Activated CD4-positive, alpha-beta T cell treated with anti-CD3 and anti-CD28 coated beads, Interleukin-2, amount 50 U/mL, for 16 hours (primary cell): ENCODE results near the gene RTN4R.
A peak's percentile ranks its signal among the peaks of the same experiment; 100 is the strongest.
"Not testable (repeated sequence)": the region's sequence is repeated elsewhere in the genome, so short reads cannot be mapped to it uniquely, and the experiment has no call there.

Experiments used
- DNase-seq: peaks from one replicate; pipeline ENCODE4 v3.0.0-alpha.2; 2020

Gene RTN4R

GRCh38 chr22:20286784-20287423 is 18.8 kb upstream of the RTN4R start:
- DNase-seq, result not testable (repeated sequence)

- not testable (repeated sequence) for DNase-seq
These were observed 18.2 kb upstream of the RTN4R start for GRCh38 chr22:20286312-20286660.

- DNase-seq, result peak; percentile 72
These were observed 17.6 kb upstream of the RTN4R start for GRCh38 chr22:20285473-20286311.

GRCh38 chr22:20284471-20285086 is 16.5 kb upstream of the RTN4R start:
- no peak for DNase-seq

GRCh38 chr22:20283674-20284066 is 15.6 kb upstream of the RTN4R start:
- no peak for DNase-seq

GRCh38 chr22:20282901-20283673 is 15.0 kb upstream of the RTN4R start:
- DNase-seq, result no peak

GRCh38 chr22:20281891-20282290 is 13.8 kb upstream of the RTN4R start:
- no peak for DNase-seq

- not testable (repeated sequence) for DNase-seq
These were observed 13.4 kb upstream of the RTN4R start for GRCh38 chr22:20281473-20281872.

GRCh38 chr22:20280866-20281265 is 12.7 kb upstream of the RTN4R start:
- DNase-seq, result no peak

GRCh38 chr22:20280163-20280562 is 12.0 kb upstream of the RTN4R start:
- not testable (repeated sequence) for DNase-seq

- no peak for DNase-seq
These were observed 11.6 kb upstream of the RTN4R start for GRCh38 chr22:20279662-20280134.

GRCh38 chr22:20278726-20279490 is 10.8 kb upstream of the RTN4R start:
- not testable (repeated sequence) for DNase-seq

- not testable (repeated sequence) for DNase-seq
These were observed 10.0 kb upstream of the RTN4R start for GRCh38 chr22:20277936-20278635.

GRCh38 chr22:20276468-20276867 is 8.3 kb upstream of the RTN4R start:
- no peak for DNase-seq

- no peak for DNase-seq
These were observed 7.7 kb upstream of the RTN4R start for GRCh38 chr22:20275836-20276235.

GRCh38 chr22:20275325-20275724 is 7.2 kb upstream of the RTN4R start:
- DNase-seq, result not testable (repeated sequence)

GRCh38 chr22:20274374-20274773 is 6.3 kb upstream of the RTN4R start:
- not testable (repeated sequence) for DNase-seq

- no peak for DNase-seq
These were observed 5.7 kb upstream of the RTN4R start for GRCh38 chr22:20273758-20274181.

- DNase-seq, result no peak
These were observed 4.6 kb upstream of the RTN4R start for GRCh38 chr22:20272700-20273099.

GRCh38 chr22:20272174-20272573 is 4.1 kb upstream of the RTN4R start:
- DNase-seq, result no peak
